Esophagus muscularis mucosa (tissue), 4 donors: ENCODE results near the gene CDHR5. TPM values are rescaled to one million over a fixed set of nuclear protein-coding genes. Genes with fewer than 3 reads are reported as not detected.
A peak's percentile ranks its signal among the peaks of the same experiment; 100 is the strongest.

ENCODE experiments used
- DNase-seq: peaks from one replicate; pipeline ENCODE4 v3.0.0-alpha.2; 2017; ENCODE audit errors: extremely low spot score
- H3K27ac ChIP-seq, 4 donors: fragments of 200-600 bp; sonication (generic); replicated peaks in 1 of 4; 1 replicate in 3 of 4; 2 replicates in 1 of 4; pipeline ENCODE4 v1.5.1; 2016 to 2019; ENCODE audit warnings: mild to moderate bottlenecking in 1 of 4
- H3K27me3 ChIP-seq, 4 donors: fragments of 200-600 bp; sonication (generic); one replicate each; pipeline versions ENCODE4 v1.5.1 to v1.6.0; 2016 to 2019
- H3K36me3 ChIP-seq, 4 donors: fragments of 200-600 bp; sonication (generic); one replicate each; pipeline ENCODE4 v1.5.1; 2016 to 2019
- H3K4me1 ChIP-seq, 4 donors: fragments of 200-600 bp; sonication (generic); one replicate each; pipeline ENCODE4 v1.5.1; 2016 to 2019
- H3K4me3 ChIP-seq, 4 donors: fragments of 200-600 bp; sonication (generic); 1 replicate in 2 of 4; 2 replicates in 2 of 4; pipeline ENCODE4 v1.5.1; 2016 to 2019; ENCODE audit warnings: mild to moderate bottlenecking in 4 of 4, moderate library complexity in 1 of 4
- H3K9me3 ChIP-seq, 4 donors: fragments of 200-600 bp; sonication (generic); 1 replicate in 3 of 4; 2 replicates in 1 of 4; pipeline ENCODE4 v1.5.1; 2016 to 2019
- CTCF ChIP-seq, 3 experiments: fragments of 200-600 bp in 2 of 3; fragments of 450-650 bp in 1 of 3; sonication (generic) in 2 of 3; IDR thresholded peaks; one replicate each; pipeline ENCODE4 v1.5.1; 2017 to 2019; ENCODE audit warnings: antibody characterized with exemption in 3 of 3, mild to moderate bottlenecking in 2 of 3, moderate library complexity in 1 of 3
- EP300 ChIP-seq: sonication (generic); formaldehyde crosslinking; IDR thresholded peaks from one replicate; pipeline ENCODE4 v1.6.1; 2017; ENCODE audit warnings: antibody characterized with exemption
- POLR2A ChIP-seq: fragments of 450-650 bp; IDR thresholded peaks from one replicate; pipeline ENCODE4 v1.6.1; 2017; ENCODE audit warnings: antibody characterized with exemption, moderate library complexity, mild to moderate bottlenecking, low read depth
- POLR2AphosphoS5 ChIP-seq, 2 donors: sonication (generic); formaldehyde crosslinking; IDR thresholded peaks; one replicate each; pipeline ENCODE4 v1.6.1; 2017; ENCODE audit warnings: antibody characterized with exemption in 2 of 2
- WGBS: methylation state at CpG from one replicate; pipeline ENCODE4 v1.1.5; 2018; 5-methylcytosine and 5-hydroxymethylcytosine counted together
- intact Hi-C: fragments of 100-400 bp; cut with DNase I; formaldehyde crosslinking; loops from one replicate; pipeline ENCODE4 v1.15.1; 2023
- total RNA-seq, 4 donors: library from RNA; depleted of rRNA; stranded (reverse); fragments of >200 nt; gene quantifications; one replicate each; pipeline versions ENCODE4 v1.1.0 to v1.2.1, GENCODE V29; 2016

Gene CDHR5
- total RNA-seq, 4 donors from 2014 or later: 1.3 TPM; not detected in 3

GRCh38 chr11:608791-609251, 15.9 kb downstream of the CDHR5 start:
- no peak for DNase-seq
- Histone ChIP-seq H3K27ac (peak overlapping the region in 1 of 4 donors; percentile 15), H3K36me3 (peaks cover 88 to 100% (median 98%) of the 10 kb centered on the region in 4 donors), H3K4me1 (peaks cover 12 to 31% (median 26%) of the 10 kb centered on the region in 4 donors), H3K9me3 (no peaks in the 10 kb centered on the region), H3K4me3 (no peak overlapping the region), H3K27me3 (no peaks in the 10 kb centered on the region)
- TF ChIP-seq POLR2AphosphoS5 (IDR thresholded peaks at IDR 0.05) (no peak), EP300 (no peak), CTCF (IDR thresholded peaks at IDR 0.05) (no peak), POLR2A (no peak)
- intact Hi-C loops: no loop called here
- WGBS: 81% methylated on average over 28 of the region's 28 CpGs

GRCh38 chr11:607971-608659, 16.6 kb downstream of the CDHR5 start:
- 91% methylated on average over 34 of the region's 45 CpGs for WGBS
- DNase-seq: no peak
- intact Hi-C loops: no loop called here
- Histone ChIP-seq H3K27ac (no peak overlapping the region), H3K9me3 (no peaks in the 10 kb centered on the region), H3K36me3 (peaks cover 90 to 100% (median 99%) of the 10 kb centered on the region in 4 donors), H3K27me3 (no peaks in the 10 kb centered on the region), H3K4me1 (peaks cover 7 to 25% (median 19%) of the 10 kb centered on the region in 4 donors), H3K4me3 (no peak overlapping the region)
- TF ChIP-seq POLR2A (no peak), CTCF (IDR thresholded peaks at IDR 0.05) (no peak), POLR2AphosphoS5 (IDR thresholded peaks at IDR 0.05) (no peak), EP300 (no peak)

- TF ChIP-seq POLR2AphosphoS5 (IDR thresholded peaks at IDR 0.05): no peak
- TF ChIP-seq EP300: no peak
- no peak for TF ChIP-seq CTCF (IDR thresholded peaks at IDR 0.05)
- TF ChIP-seq POLR2A: no peak
- Histone ChIP-seq H3K27me3 (no peaks in the 10 kb centered on the region), H3K4me1 (peaks cover 4 to 16% (median 11%) of the 10 kb centered on the region in 4 donors), H3K36me3 (peaks cover 90 to 100% (median 99%) of the 10 kb centered on the region in 4 donors), H3K4me3 (no peak overlapping the region), H3K9me3 (no peaks in the 10 kb centered on the region), H3K27ac (peak overlapping the region; percentile 55 to 79 (median 70))
- intact Hi-C loops: no loop called here
- 90% methylated on average over 26 of the region's 35 CpGs for WGBS
- DNase-seq: no peak
Measured at GRCh38 chr11:607020-607780, 17.6 kb downstream of the CDHR5 start.

- H3K9me3 ChIP-seq: no peaks in the 10 kb centered on the region
- H3K36me3 ChIP-seq: peaks cover 92 to 100% (median 99%) of the 10 kb centered on the region in 4 donors
- no peak for DNase-seq
- intact Hi-C loops: no loop called here
- WGBS: 73% methylated on average over 14 of the region's 19 CpGs
- H3K27ac ChIP-seq: peak overlapping the region; percentile 55 to 79 (median 70)
- no peak overlapping the region for H3K4me3 ChIP-seq
- peaks cover 4 to 14% (median 10%) of the 10 kb centered on the region in 4 donors for H3K4me1 ChIP-seq
- H3K27me3 ChIP-seq: no peaks in the 10 kb centered on the region
- TF ChIP-seq CTCF (IDR thresholded peaks at IDR 0.05): no peak
- TF ChIP-seq POLR2AphosphoS5 (IDR thresholded peaks at IDR 0.05): peak; percentile 36 to 59
Measured at GRCh38 chr11:606245-606644, 18.5 kb downstream of the CDHR5 start.
